ENCODE results near the gene LGALS9B. TPM values are rescaled to one million over a fixed set of nuclear protein-coding genes. Genes with fewer than 3 reads are reported as not detected.
"Not testable (repeated sequence)": the region's sequence is repeated elsewhere in the genome, so short reads cannot be mapped to it uniquely, and the experiment has no call there.

LGALS9B gene
- total and polyA plus RNA-seq, 2 experiments from 2014 or later, result not detected

- not testable (repeated sequence) for H3K4me3 ChIP-seq; DNase-seq (ENCODE audit: low read depth in 1 of 2, low spot score in 1 of 2); H3K36me3 ChIP-seq; H3K4me1 ChIP-seq (ENCODE audit: low read depth); H3K27ac ChIP-seq; H3K9me3 ChIP-seq (ENCODE audit: low read depth); H3K27me3 ChIP-seq
Observed at GRCh38 chr17:20417492-20418080, 49.8 kb downstream of the LGALS9B start.

- H3K27ac ChIP-seq; DNase-seq (ENCODE audit: low read depth in 1 of 2, low spot score in 1 of 2); H3K4me3 ChIP-seq; H3K4me1 ChIP-seq (ENCODE audit: low read depth); H3K36me3 ChIP-seq; H3K27me3 ChIP-seq; H3K9me3 ChIP-seq (ENCODE audit: low read depth): not testable (repeated sequence)
Observed at GRCh38 chr17:20416381-20416911, 50.9 kb downstream of the LGALS9B start.

- DNase-seq (ENCODE audit: low read depth in 1 of 2, low spot score in 1 of 2); H3K27me3 ChIP-seq; H3K9me3 ChIP-seq (ENCODE audit: low read depth); H3K4me1 ChIP-seq (ENCODE audit: low read depth); H3K27ac ChIP-seq; H3K36me3 ChIP-seq; H3K4me3 ChIP-seq: not testable (repeated sequence)
Observed at GRCh38 chr17:20415479-20415878, 51.9 kb downstream of the LGALS9B start.

GRCh38 chr17:20401306-20402022 lies 65.9 kb downstream of the LGALS9B start:
- DNase-seq (ENCODE audit: low read depth in 1 of 2, low spot score in 1 of 2); H3K27ac ChIP-seq; H3K9me3 ChIP-seq (ENCODE audit: low read depth); H3K36me3 ChIP-seq; H3K27me3 ChIP-seq; H3K4me1 ChIP-seq (ENCODE audit: low read depth); H3K4me3 ChIP-seq: not testable (repeated sequence)

GRCh38 chr17:20400559-20401305 lies 66.6 kb downstream of the LGALS9B start:
- H3K4me1 ChIP-seq (ENCODE audit: low read depth); H3K4me3 ChIP-seq; H3K36me3 ChIP-seq; H3K9me3 ChIP-seq (ENCODE audit: low read depth); H3K27me3 ChIP-seq; H3K27ac ChIP-seq: not testable (repeated sequence)
- DNase-seq (ENCODE audit: low read depth in 1 of 2, low spot score in 1 of 2), result peak in 1 of 2 donors; percentile 5

Other genes starting within 250 kb of the LGALS9B start
- gene CDRT15L2, start 112.2 kb upstream of the LGALS9B start, total RNA-seq, result not detected in 2 replicates
- gene CDRT15L2, start 112.2 kb upstream of the LGALS9B start, polyA plus RNA-seq, result not detected in 2 replicates

Measured in cardiac muscle cell (in vitro differentiated cells and primary cell).